ENCODE data around the gene PEX11G. TPM values are rescaled to one million over a fixed set of nuclear protein-coding genes. Genes with fewer than 3 reads are reported as not detected.

The PEX11G gene
- total and polyA plus RNA-seq, 9 of the 15 experiments (the other 6 are each of a cell fraction or from before 2014, with no cell fraction given): 0.07 to 3.2 (median 0.70) TPM; not detected in 1

GRCh38 chr19:7535047-7535997 lies 46.5 kb upstream of the PEX11G start, which contains the start of gene PNPLA6 (continued):
- TF ChIP-seq, protein P1, sequence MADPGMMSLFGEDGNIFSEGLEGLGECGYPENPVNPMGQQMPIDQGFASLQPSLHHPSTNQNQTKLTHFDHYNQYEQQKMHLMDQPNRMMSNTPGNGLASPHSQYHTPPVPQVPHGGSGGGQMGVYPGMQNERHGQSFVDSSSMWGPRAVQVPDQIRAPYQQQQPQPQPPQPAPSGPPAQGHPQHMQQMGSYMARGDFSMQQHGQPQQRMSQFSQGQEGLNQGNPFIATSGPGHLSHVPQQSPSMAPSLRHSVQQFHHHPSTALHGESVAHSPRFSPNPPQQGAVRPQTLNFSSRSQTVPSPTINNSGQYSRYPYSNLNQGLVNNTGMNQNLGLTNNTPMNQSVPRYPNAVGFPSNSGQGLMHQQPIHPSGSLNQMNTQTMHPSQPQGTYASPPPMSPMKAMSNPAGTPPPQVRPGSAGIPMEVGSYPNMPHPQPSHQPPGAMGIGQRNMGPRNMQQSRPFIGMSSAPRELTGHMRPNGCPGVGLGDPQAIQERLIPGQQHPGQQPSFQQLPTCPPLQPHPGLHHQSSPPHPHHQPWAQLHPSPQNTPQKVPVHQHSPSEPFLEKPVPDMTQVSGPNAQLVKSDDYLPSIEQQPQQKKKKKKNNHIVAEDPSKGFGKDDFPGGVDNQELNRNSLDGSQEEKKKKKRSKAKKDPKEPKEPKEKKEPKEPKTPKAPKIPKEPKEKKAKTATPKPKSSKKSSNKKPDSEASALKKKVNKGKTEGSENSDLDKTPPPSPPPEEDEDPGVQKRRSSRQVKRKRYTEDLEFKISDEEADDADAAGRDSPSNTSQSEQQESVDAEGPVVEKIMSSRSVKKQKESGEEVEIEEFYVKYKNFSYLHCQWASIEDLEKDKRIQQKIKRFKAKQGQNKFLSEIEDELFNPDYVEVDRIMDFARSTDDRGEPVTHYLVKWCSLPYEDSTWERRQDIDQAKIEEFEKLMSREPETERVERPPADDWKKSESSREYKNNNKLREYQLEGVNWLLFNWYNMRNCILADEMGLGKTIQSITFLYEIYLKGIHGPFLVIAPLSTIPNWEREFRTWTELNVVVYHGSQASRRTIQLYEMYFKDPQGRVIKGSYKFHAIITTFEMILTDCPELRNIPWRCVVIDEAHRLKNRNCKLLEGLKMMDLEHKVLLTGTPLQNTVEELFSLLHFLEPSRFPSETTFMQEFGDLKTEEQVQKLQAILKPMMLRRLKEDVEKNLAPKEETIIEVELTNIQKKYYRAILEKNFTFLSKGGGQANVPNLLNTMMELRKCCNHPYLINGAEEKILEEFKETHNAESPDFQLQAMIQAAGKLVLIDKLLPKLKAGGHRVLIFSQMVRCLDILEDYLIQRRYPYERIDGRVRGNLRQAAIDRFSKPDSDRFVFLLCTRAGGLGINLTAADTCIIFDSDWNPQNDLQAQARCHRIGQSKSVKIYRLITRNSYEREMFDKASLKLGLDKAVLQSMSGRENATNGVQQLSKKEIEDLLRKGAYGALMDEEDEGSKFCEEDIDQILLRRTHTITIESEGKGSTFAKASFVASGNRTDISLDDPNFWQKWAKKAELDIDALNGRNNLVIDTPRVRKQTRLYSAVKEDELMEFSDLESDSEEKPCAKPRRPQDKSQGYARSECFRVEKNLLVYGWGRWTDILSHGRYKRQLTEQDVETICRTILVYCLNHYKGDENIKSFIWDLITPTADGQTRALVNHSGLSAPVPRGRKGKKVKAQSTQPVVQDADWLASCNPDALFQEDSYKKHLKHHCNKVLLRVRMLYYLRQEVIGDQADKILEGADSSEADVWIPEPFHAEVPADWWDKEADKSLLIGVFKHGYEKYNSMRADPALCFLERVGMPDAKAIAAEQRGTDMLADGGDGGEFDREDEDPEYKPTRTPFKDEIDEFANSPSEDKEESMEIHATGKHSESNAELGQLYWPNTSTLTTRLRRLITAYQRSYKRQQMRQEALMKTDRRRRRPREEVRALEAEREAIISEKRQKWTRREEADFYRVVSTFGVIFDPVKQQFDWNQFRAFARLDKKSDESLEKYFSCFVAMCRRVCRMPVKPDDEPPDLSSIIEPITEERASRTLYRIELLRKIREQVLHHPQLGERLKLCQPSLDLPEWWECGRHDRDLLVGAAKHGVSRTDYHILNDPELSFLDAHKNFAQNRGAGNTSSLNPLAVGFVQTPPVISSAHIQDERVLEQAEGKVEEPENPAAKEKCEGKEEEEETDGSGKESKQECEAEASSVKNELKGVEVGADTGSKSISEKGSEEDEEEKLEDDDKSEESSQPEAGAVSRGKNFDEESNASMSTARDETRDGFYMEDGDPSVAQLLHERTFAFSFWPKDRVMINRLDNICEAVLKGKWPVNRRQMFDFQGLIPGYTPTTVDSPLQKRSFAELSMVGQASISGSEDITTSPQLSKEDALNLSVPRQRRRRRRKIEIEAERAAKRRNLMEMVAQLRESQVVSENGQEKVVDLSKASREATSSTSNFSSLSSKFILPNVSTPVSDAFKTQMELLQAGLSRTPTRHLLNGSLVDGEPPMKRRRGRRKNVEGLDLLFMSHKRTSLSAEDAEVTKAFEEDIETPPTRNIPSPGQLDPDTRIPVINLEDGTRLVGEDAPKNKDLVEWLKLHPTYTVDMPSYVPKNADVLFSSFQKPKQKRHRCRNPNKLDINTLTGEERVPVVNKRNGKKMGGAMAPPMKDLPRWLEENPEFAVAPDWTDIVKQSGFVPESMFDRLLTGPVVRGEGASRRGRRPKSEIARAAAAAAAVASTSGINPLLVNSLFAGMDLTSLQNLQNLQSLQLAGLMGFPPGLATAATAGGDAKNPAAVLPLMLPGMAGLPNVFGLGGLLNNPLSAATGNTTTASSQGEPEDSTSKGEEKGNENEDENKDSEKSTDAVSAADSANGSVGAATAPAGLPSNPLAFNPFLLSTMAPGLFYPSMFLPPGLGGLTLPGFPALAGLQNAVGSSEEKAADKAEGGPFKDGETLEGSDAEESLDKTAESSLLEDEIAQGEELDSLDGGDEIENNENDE (IDR thresholded peaks at IDR 0.05; ENCODE audit: low read depth, low read length): no peak
- TF ChIP-seq NR2F6 (CRISPR knock-in tag; IDR thresholded peaks at IDR 0.05) (no peak), TOE1 (IDR thresholded peaks at IDR 0.05; ENCODE audit: borderline replicate concordance) (peak; percentile 86), TOE1 (CRISPR knock-in tag; IDR thresholded peaks at IDR 0.05; ENCODE audit: borderline replicate concordance, low read depth) (peak; percentile 46; the same call in 1 of the 2 replicates), ZNF511 (CRISPR knock-in tag; IDR thresholded peaks at IDR 0.05) (peak; percentile 80), KLF1 (tag; IDR thresholded peaks at IDR 0.05) (no peak), KHSRP (IDR thresholded peaks at IDR 0.05) (no peak), SMARCB1 (IDR thresholded peaks at IDR 0.05; ENCODE audit: insufficient read length, low read depth) (no peak), JUNB (CRISPR knock-in tag; conservative IDR thresholded peaks at IDR 0.05) (no peak), MAFF (IDR thresholded peaks at IDR 0.05; ENCODE audit: low read length) (no peak), PPARD (CRISPR knock-in tag; IDR thresholded peaks at IDR 0.05) (no peak), IRF9 (tag; IDR thresholded peaks at IDR 0.05) (no peak)

Data from K562 (cell line).